Activated CD8-positive, alpha-beta memory T cell treated with anti-CD3 and anti-CD28 coated beads, Interleukin-2, amount 10 ng/mL, durations not matched to agents 7 days and 5 days (primary cell): Measurements from ENCODE around the gene XPO5. TPM values are rescaled to one million over a fixed set of nuclear protein-coding genes. Genes with fewer than 3 reads are reported as not detected.
"Not testable (repeated sequence)": the region's sequence is repeated elsewhere in the genome, so short reads cannot be mapped to it uniquely, and the experiment has no call there.

ENCODE experiments used
- ATAC-seq: fragments of 150-1000 bp; cut with Tn5 transposase; one replicate; pipeline ENCODE4 v1.10.0; 2021; ENCODE audit warnings: moderate library complexity
- CTCF ChIA-PET: fragments of 350-600 bp; sonication (Branson Sonifier 250); formaldehyde crosslinking; loops from one replicate; lab custom pipeline; 2021; ENCODE audit warnings: antibody characterized with exemption; lab: Charles Lee
- DNase-seq: peaks from one replicate; pipeline ENCODE4 v3.0.0-alpha.2; 2020
- H3K27ac Mint-ChIP-seq: one replicate; pipeline ENCODE4 v1.8.0; 2021; ENCODE audit warnings: mild to moderate bottlenecking, mixed read lengths
- H3K27me3 Mint-ChIP-seq: one replicate; pipeline ENCODE4 v1.8.0; 2021; ENCODE audit warnings: mixed read lengths
- H3K36me3 Mint-ChIP-seq: one replicate; pipeline ENCODE4 v1.8.0; 2021; ENCODE audit warnings: mild to moderate bottlenecking, mixed read lengths
- H3K4me1 Mint-ChIP-seq: one replicate; pipeline ENCODE4 v1.8.0; 2021; ENCODE audit warnings: mixed read lengths
- H3K4me3 Mint-ChIP-seq: one replicate; pipeline ENCODE4 v1.8.0; 2021; ENCODE audit warnings: mild to moderate bottlenecking, moderate library complexity, mixed read lengths
- H3K9me3 Mint-ChIP-seq: one replicate; pipeline ENCODE4 v1.8.0; 2022; ENCODE audit warnings: low read depth, mixed read lengths
- total RNA-seq, 2 experiments: library from RNA; stranded (reverse); gene quantifications; one replicate each; pipeline ENCODE4 v1.2.3, GENCODE V29; 2021

The XPO5 gene
- total RNA-seq, 2 experiments from 2014 or later, result 83.2 to 105 TPM

DNA sequence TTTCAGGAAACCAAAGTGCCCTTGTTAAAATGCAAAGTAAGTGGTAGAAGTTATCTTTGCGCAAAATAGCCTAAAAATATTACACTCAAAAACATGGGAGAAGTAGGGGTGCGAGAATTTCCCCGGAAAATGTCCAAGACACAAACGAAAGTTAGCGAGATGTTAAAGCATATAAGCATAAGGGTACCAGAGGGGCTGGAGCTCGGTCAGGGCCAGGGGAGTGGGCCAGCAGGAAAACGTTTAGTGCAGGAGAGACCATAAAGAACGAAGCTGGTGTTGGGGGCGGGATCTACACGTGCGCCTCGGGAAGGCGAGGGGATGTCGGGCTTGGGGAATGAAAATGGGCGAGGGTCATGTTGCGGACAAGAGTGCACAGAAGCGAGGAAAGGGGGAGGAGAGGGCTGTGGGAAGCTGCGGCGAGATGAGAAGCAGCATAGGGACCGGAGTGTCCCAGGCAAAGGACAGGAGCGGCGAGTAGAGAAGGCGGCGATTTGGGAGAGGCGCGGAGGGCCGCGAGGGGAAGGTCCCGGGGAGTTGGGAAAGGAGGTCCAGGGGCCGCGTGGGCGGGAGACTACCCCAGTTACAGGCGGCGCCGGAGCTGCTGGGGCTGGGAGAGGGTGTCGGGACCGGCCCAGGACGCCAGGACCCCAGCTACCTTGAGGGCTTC, 600 bp downstream of the XPO5 start:
- DNase-seq, result no peak
- CTCF ChIA-PET, result interaction anchor here (1.0 to 2.1 kb wide), 4 partner anchors 30 to 58 kb away, joined by 3 to 6 read pairs (median 4); partner anchors contain the start of genes POLR1C and YIPF3
- Mint-ChIP-seq H3K4me1 (peaks cover 62% of the 10 kb centered on the region), H3K27me3 (no peaks in the 10 kb centered on the region), H3K4me3 (peak overlapping the region; percentile 100), H3K9me3 (no peaks in the 10 kb centered on the region), H3K36me3 (peaks cover 45% of the 10 kb centered on the region), H3K27ac (peak overlapping the region; percentile 92)
- ATAC-seq, result no peak

DNA sequence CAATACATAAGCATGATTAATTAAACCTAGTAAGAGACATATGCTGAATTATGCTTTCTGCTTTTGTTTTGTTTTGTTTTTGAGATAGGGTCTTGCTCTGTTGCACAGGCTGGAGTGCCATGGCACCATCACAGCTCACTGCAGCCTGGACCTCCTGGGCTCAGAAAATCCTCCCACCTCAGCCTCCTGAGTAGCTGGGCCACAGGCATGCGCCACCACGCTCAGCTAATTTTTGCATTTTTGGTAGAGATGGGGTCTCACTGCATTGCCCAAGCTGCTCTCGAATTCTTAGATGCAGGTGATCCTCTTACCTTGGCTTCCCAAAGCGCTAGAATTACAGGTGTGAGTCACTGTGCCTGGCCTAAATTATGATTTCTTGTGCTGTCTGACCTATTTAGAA, 3.8 kb downstream of the XPO5 start:
- Mint-ChIP-seq H3K36me3 (peaks cover 42% of the 10 kb centered on the region), H3K4me3 (no peak overlapping the region)

DNA sequence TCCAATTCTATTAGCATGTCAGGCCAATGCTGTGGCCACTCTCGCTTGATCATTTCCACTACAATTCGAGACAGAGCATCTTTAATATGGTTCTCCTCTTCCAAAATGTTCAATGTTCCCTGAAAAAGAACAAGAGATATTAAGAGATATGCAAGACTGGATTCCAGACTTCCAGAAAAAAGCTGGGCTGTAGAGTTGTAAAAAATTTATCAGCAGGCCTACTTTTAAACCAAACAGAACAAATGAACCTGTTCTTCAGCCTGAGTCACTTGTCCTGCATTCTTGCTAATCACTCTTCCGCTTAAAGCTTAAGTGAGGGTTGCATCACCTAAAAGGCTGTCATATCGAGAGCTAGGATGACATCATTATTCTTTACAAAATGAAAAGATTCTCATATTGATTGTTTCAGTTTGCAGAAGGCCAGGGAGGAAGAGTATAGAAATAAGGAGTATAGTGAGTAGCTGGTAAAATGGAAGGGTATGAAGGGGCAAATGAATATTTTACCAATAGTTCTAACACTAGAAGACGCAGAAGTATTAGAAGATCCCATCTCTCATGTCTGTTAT, 4.9 kb downstream of the XPO5 start:
- no peaks in the 10 kb centered on the region for H3K9me3 Mint-ChIP-seq
- peaks cover 38% of the 10 kb centered on the region for H3K4me1 Mint-ChIP-seq
- ATAC-seq, result peak; percentile 54
- no peaks in the 10 kb centered on the region for H3K27me3 Mint-ChIP-seq
- CTCF ChIA-PET, result interaction anchor here (1.2 to 2.2 kb wide), 6 partner anchors 11 to 342 kb away, joined by 3 to 5 read pairs (median 4); partner anchors contain the start of genes DNPH1 and GTPBP2
- peak overlapping the region; percentile 22 for H3K4me3 Mint-ChIP-seq
- peaks cover 48% of the 10 kb centered on the region for H3K36me3 Mint-ChIP-seq
- no peak for DNase-seq
- peak overlapping the region; percentile 92 for H3K27ac Mint-ChIP-seq

More for the DNA sequence above, 3.8 kb downstream of the XPO5 start:
- ATAC-seq (no peak), DNase-seq (no peak)
- CTCF ChIA-PET, result interaction anchor here (1.2 to 2.2 kb wide), 2 partner anchors 36 to 57 kb away, joined by 3 to 5 read pairs; partner anchors contain the start of gene GTPBP2
- H3K4me1 Mint-ChIP-seq, result peaks cover 38% of the 10 kb centered on the region
- no peaks in the 10 kb centered on the region for H3K9me3 Mint-ChIP-seq
- H3K27me3 Mint-ChIP-seq, result no peaks in the 10 kb centered on the region
- peak overlapping the region; percentile 92 for H3K27ac Mint-ChIP-seq

- Mint-ChIP-seq H3K36me3 (peaks cover 59% of the 10 kb centered on the region), H3K9me3 (no peaks in the 10 kb centered on the region), H3K4me1 (no peaks in the 10 kb centered on the region), H3K4me3 (no peak overlapping the region), H3K27me3 (no peaks in the 10 kb centered on the region), H3K27ac (no peak overlapping the region)
- ATAC-seq (no peak), DNase-seq (no peak)
- CTCF ChIA-PET, result no interaction called here
Measured at GRCh38 chr6:43559328-43559727, 16.5 kb downstream of the XPO5 start.

DNA sequence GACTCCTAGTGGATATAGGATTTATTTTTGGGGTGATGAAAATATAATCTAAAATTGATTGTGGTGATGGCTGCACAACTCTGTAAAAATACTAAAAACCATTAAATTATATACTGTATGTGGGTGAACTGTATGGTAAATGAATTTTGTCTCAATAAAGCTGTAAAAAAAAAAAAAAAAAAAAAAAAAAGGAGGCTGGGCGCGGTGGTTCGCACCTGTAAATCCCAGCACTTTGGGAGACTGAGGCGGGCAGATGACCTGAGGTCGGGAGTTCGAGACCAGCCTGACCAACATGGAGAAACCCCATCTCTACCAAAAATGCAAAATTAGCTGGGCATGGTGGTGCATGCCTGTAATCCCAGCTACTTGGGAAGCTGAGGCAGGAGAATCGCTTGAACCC, 18.2 kb downstream of the XPO5 start:
- H3K4me3 Mint-ChIP-seq, H3K27me3 Mint-ChIP-seq, H3K4me1 Mint-ChIP-seq, H3K9me3 Mint-ChIP-seq, DNase-seq, H3K27ac Mint-ChIP-seq, ATAC-seq: not testable (repeated sequence)
- peaks cover 69% of the 10 kb centered on the region for H3K36me3 Mint-ChIP-seq
- CTCF ChIA-PET, result interaction anchor here (0.6 kb wide), 1 partner anchor 629 kb away, joined by 3 read pairs; the partner anchor contains the start of gene CNPY3

DNA sequence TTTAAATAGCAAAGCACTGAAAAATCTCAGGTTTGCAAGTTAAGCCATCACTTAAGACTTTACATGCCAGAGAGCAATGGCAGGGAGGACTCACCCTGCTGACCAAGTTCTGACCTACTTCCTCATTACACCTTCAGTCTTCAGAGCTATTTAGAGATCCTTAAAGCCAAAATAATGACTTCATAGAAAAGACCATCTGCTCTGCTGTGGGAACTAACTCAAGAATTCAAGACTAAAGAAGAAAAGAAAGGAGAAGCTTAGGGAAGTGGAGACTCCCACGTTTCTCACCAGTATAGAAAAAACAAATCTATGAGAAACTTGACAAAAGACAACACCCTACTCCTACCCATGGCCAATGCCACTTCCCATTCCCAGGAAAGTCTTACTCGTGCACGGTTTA, 28.6 kb downstream of the XPO5 start:
- DNase-seq (no peak), ATAC-seq (no peak)
- Mint-ChIP-seq H3K27me3 (no peaks in the 10 kb centered on the region), H3K9me3 (no peaks in the 10 kb centered on the region), H3K4me1 (peaks cover 7% of the 10 kb centered on the region), H3K36me3 (peaks cover 62% of the 10 kb centered on the region), H3K27ac (no peak overlapping the region), H3K4me3 (no peak overlapping the region)
- CTCF ChIA-PET, result interaction anchor here (0.9 kb wide), 1 partner anchor 15 kb away, joined by 3 read pairs; no protein-coding TSS in a partner anchor

- H3K4me1 Mint-ChIP-seq, result peaks cover 7% of the 10 kb centered on the region
- H3K36me3 Mint-ChIP-seq, result peaks cover 61% of the 10 kb centered on the region
- no peaks in the 10 kb centered on the region for H3K27me3 Mint-ChIP-seq
- H3K9me3 Mint-ChIP-seq, result no peaks in the 10 kb centered on the region
- CTCF ChIA-PET, result interaction anchor here (1.6 kb wide), 1 partner anchor 31 kb away, joined by 5 read pairs; the partner anchor contains the start of genes POLH and XPO5
- no peak overlapping the region for H3K4me3 Mint-ChIP-seq
- DNase-seq (no peak), ATAC-seq (no peak)
- H3K27ac Mint-ChIP-seq, result no peak overlapping the region
Measured at GRCh38 chr6:43544461-43544860, 31.4 kb downstream of the XPO5 start.

- H3K27ac Mint-ChIP-seq, result peak overlapping the region; percentile 14
- H3K27me3 Mint-ChIP-seq, result no peaks in the 10 kb centered on the region
- peaks cover 7% of the 10 kb centered on the region for H3K4me1 Mint-ChIP-seq
- H3K4me3 Mint-ChIP-seq, result no peak overlapping the region
- no peak for DNase-seq
- ATAC-seq, result no peak
- H3K9me3 Mint-ChIP-seq, result no peaks in the 10 kb centered on the region
- CTCF ChIA-PET, result no interaction called here
- H3K36me3 Mint-ChIP-seq, result peaks cover 65% of the 10 kb centered on the region
Measured at GRCh38 chr6:43541774-43542471, 33.9 kb downstream of the XPO5 start.

DNA sequence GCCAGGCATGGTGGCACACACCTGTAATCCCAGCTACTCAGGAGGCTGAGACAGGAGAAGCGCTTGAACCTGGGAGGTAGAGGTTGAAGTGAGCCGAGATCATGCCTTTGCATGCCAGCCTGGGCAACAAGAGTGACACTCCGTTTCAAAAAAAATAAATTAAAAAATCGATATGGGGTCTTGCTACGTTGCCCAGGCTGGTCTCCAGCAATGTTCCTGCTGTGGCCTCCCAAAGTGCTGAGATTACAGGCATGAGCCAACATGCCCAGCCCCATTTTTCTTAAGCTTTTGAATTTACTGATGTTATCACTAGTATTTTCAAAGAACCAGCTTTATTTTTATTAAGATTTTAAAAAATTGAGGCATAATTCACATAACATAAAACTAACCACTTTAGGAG, 35.3 kb downstream of the XPO5 start:
- peaks cover 7% of the 10 kb centered on the region for H3K4me1 Mint-ChIP-seq
- H3K27me3 Mint-ChIP-seq, result no peaks in the 10 kb centered on the region
- no peak for ATAC-seq
- CTCF ChIA-PET, result no interaction called here
- no peak overlapping the region for H3K4me3 Mint-ChIP-seq
- H3K9me3 Mint-ChIP-seq, result no peaks in the 10 kb centered on the region
- DNase-seq, result no peak
- no peak overlapping the region for H3K27ac Mint-ChIP-seq
- H3K36me3 Mint-ChIP-seq, result peaks cover 58% of the 10 kb centered on the region

DNA sequence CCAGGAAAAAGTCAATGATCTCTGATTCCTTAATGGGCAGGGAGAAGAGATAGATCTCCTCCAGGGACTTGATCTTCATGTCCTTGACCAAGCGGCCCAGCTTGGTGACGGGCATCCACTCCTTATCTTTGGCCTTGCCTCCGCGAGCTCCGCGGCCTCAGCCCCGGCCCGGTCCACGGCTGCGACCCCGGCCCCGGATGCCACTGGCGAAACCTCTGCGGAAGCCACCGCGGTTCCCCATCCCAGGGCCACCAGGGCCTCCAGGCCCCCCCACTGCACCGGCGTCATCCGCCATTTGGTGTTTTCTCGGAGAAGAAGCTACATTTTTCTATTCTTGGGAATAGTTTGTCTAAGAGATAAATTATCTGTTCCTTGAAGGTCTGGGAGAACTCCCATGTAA, 36.4 kb downstream of the XPO5 start:
- CTCF ChIA-PET, result interaction anchor here (1.1 kb wide), 1 partner anchor 31 kb away, joined by 3 read pairs; no protein-coding TSS in a partner anchor
- DNase-seq, ATAC-seq, H3K27ac Mint-ChIP-seq, H3K4me3 Mint-ChIP-seq, H3K9me3 Mint-ChIP-seq, H3K4me1 Mint-ChIP-seq, H3K27me3 Mint-ChIP-seq: not testable (repeated sequence)
- peaks cover 50% of the 10 kb centered on the region for H3K36me3 Mint-ChIP-seq

DNA sequence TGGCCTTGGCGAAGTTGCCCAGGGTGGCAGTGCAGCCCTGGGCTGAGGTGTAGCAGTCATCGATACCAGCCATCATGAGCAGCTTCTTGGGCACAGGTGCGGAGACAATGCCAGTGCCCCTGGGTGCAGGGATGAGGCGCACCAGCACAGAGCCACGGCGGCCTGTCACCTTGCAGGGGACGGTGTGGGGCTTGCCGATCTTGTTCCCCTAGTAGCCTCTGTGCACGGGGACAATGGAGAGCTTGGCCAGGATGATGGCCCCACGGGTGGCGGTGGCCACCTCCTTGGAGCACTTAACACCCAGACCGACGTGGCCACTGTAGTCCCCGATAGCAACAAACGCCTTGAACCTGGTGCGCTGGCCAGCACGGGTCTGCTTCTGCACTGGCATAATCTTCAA, 36.9 kb downstream of the XPO5 start:
- CTCF ChIA-PET, result interaction anchor here (1.1 kb wide), 1 partner anchor 31 kb away, joined by 3 read pairs; no protein-coding TSS in a partner anchor
- peaks cover 47% of the 10 kb centered on the region for H3K36me3 Mint-ChIP-seq
- H3K27me3 Mint-ChIP-seq, H3K27ac Mint-ChIP-seq, H3K4me1 Mint-ChIP-seq, DNase-seq, H3K9me3 Mint-ChIP-seq, ATAC-seq, H3K4me3 Mint-ChIP-seq: not testable (repeated sequence)

DNA sequence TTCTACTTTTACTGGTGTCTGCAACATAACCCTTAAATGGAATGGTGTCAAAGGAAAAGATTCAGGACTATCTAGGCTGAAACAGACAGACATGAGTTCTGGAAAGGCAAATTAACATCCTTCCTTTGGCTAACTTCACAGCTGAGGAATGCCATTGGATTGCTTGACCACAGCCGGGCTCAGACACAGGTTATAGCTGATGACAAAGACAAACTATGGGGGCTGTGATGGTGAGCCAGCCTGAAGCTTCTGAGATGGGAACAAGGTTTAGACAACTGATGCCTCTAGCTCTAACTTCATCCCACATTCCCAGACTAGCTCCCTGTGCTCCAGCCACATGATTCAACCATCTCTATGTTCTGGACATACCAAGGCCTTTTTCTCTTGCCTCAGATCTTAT, 43.6 kb downstream of the XPO5 start:
- peaks cover 40% of the 10 kb centered on the region for H3K36me3 Mint-ChIP-seq
- no peak for ATAC-seq
- CTCF ChIA-PET, result interaction anchor here (1.1 to 1.8 kb wide), 4 partner anchors 11 to 76 kb away, joined by 3 to 6 read pairs (median 4); no protein-coding TSS in a partner anchor
- no peaks in the 10 kb centered on the region for H3K4me1 Mint-ChIP-seq
- H3K27me3 Mint-ChIP-seq, result no peaks in the 10 kb centered on the region
- H3K27ac Mint-ChIP-seq, result peak overlapping the region; percentile 47
- no peak overlapping the region for H3K4me3 Mint-ChIP-seq
- no peaks in the 10 kb centered on the region for H3K9me3 Mint-ChIP-seq
- no peak for DNase-seq

GRCh38 chr6:43524483-43524961, 51.3 kb downstream of the XPO5 start:
- Mint-ChIP-seq H3K27me3 (no peaks in the 10 kb centered on the region), H3K36me3 (peaks cover 66% of the 10 kb centered on the region), H3K4me1 (peaks cover 4% of the 10 kb centered on the region), H3K27ac (peak overlapping the region; percentile 35), H3K4me3 (no peak overlapping the region), H3K9me3 (no peaks in the 10 kb centered on the region)
- DNase-seq (no peak), ATAC-seq (no peak)
- CTCF ChIA-PET, result interaction anchor here (0.7 to 0.8 kb wide), 2 partner anchors 13 to 164 kb away, joined by 3 read pairs; no protein-coding TSS in a partner anchor
